ENCODE measurements around the gene SECTM1.

Gene SECTM1

GRCh38 chr17:82301916-82302567 lies 31.5 kb downstream of the SECTM1 start:
- no peak for TF ChIP-seq CTCF (IDR thresholded peaks at IDR 0.05; ENCODE audit: low read depth, low read length)
- no peak for DNase-seq (ENCODE audit: low read depth in 2 of 2)
- no peak overlapping the region for H3K4me3 ChIP-seq (replicated peaks in 1 of 2; ENCODE audit: low read depth in 2 of 2, low read length in 2 of 2)

DNA sequence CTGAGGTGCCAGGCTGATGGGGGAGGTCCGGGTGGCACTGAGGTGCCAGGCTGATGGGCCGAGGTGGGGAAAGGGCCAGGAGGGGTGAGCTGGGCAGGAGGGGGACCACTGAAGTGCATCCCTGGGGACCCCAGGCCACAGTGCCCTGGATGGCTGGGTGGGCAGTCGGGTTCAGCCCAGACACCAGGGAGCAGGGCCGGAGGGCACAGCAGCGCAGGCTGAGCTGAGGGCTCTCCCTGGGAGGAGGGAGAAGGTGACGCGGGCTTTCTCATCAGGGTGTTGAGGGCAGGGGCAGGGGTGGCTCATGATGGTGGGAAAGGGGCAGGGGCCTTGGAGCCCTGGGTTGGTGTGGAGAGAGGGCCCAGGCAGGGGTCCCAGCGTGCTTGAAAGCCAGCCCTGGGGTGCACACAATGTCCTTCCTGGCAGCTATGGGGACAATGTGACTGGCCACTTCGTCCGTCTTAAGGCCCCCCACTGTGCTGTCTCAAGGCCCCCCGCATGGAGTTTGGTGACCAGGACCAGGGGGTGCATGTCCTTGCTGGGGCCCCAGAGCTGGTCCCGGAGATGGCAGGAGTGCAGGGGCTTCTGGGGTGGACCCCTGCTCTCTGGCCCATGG lies 32.2 kb downstream of the SECTM1 start:
- no peak for TF ChIP-seq CTCF (IDR thresholded peaks at IDR 0.05; ENCODE audit: low read depth, low read length)
- DNase-seq (ENCODE audit: low read depth in 2 of 2), result no peak
- H3K4me3 ChIP-seq (replicated peaks in 1 of 2; ENCODE audit: low read depth in 2 of 2, low read length in 2 of 2), result no peak overlapping the region

DNA sequence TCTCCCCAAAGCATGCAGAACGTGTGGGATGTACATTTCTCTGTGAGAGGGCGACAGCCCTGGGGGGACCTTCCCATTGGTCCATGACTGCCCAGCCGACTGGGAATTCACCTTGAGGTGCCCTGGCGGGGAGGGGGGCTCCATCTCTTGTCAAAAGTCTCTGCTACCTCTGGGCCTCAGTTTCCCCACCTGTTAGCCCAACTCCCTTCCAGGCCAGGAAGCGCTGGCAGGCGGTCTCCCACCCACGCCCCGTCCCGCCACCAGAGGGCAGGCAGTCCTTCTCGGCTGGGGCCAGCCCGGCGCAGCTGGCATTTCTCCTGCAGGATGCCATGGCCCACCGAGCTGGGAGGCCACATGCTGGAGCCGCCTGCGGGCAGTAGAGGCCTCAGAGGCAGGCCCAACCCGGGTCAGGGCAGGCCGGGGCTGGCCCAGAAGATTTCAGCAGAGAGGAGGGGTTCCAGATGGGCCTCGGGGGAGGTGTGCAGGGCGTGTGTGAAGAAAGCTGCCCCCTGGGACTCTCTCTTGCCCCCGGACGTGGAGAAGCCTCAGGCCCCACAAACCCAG lies 32.8 kb downstream of the SECTM1 start:
- peak; percentile 45 to 77 for DNase-seq (ENCODE audit: low read depth in 2 of 2)
- H3K4me3 ChIP-seq (replicated peaks in 1 of 2; ENCODE audit: low read depth in 2 of 2, low read length in 2 of 2), result no peak overlapping the region
- peak; percentile 78 for TF ChIP-seq CTCF (IDR thresholded peaks at IDR 0.05; ENCODE audit: low read depth, low read length)

- TF ChIP-seq CTCF (IDR thresholded peaks at IDR 0.05; ENCODE audit: low read depth, low read length), result no peak
- DNase-seq (ENCODE audit: low read depth in 2 of 2), result no peak
- H3K4me3 ChIP-seq (replicated peaks in 1 of 2; ENCODE audit: low read depth in 2 of 2, low read length in 2 of 2), result no peak overlapping the region
These were observed 33.3 kb downstream of the SECTM1 start for GRCh38 chr17:82300228-82300627.

- DNase-seq (ENCODE audit: low read depth in 2 of 2), result no peak
- no peak overlapping the region for H3K4me3 ChIP-seq (replicated peaks in 1 of 2; ENCODE audit: low read depth in 2 of 2, low read length in 2 of 2)
- TF ChIP-seq CTCF (IDR thresholded peaks at IDR 0.05; ENCODE audit: low read depth, low read length), result no peak
These were observed 34.1 kb downstream of the SECTM1 start for GRCh38 chr17:82299452-82299851.

GRCh38 chr17:82298538-82299421 lies 34.8 kb downstream of the SECTM1 start:
- no peak for DNase-seq (ENCODE audit: low read depth in 2 of 2)
- peak overlapping the region in 1 of 2 donors; percentile 47 for H3K4me3 ChIP-seq (replicated peaks in 1 of 2; ENCODE audit: low read depth in 2 of 2, low read length in 2 of 2)
- no peak for TF ChIP-seq CTCF (IDR thresholded peaks at IDR 0.05; ENCODE audit: low read depth, low read length)
